Prostate gland (tissue), 2 donors: ENCODE measurements around the gene PAPOLA. TPM values are rescaled to one million over a fixed set of nuclear protein-coding genes. Genes with fewer than 3 reads are reported as not detected.

Experiments
- DNase-seq: peaks from one replicate; pipeline ENCODE4 v3.0.0-alpha.2; 2019; ENCODE audit warnings: low spot score
- H3K27ac ChIP-seq, 2 donors: fragments of 200-600 bp; sonication (generic); 2 replicates each; pipeline ENCODE4 v1.5.1; 2017 to 2019
- H3K27me3 ChIP-seq: fragments of 200-600 bp; sonication (generic); replicated peaks from 2 replicates; pipeline ENCODE4 v1.5.1; 2019; ENCODE audit not compliant: insufficient read depth
- H3K36me3 ChIP-seq, 2 donors: fragments of 200-600 bp; sonication (generic); 1 replicate in 1 of 2; 2 replicates in 1 of 2; pipeline versions ENCODE4 v1.5.1 to v1.8.1; 2017 to 2019
- H3K4me1 ChIP-seq: fragments of 200-600 bp; sonication (generic); replicated peaks from 2 replicates; pipeline ENCODE4 v1.5.1; 2019
- H3K4me3 ChIP-seq, 2 donors: fragments of 200-600 bp; sonication (generic); 2 replicates each; pipeline ENCODE4 v1.5.1; 2017 to 2019
- H3K9me3 ChIP-seq: fragments of 200-600 bp; sonication (generic); 2 replicates; pipeline ENCODE4 v1.5.1; 2017
- CTCF ChIP-seq, 4 experiments: fragments of 200-600 bp in 2 of 4; fragments of 450-650 bp in 2 of 4; sonication (generic) in 2 of 4; IDR thresholded peaks; 1 replicate in 3 of 4; 2 replicates in 1 of 4; pipeline ENCODE4 v1.5.1; 2016 to 2019; ENCODE audit warnings: antibody characterized with exemption in 4 of 4, mild to moderate bottlenecking in 2 of 4, moderate library complexity in 2 of 4
- POLR2A ChIP-seq: fragments of 450-650 bp; IDR thresholded peaks from one replicate; pipeline ENCODE4 v1.6.1; 2016; ENCODE audit warnings: antibody characterized with exemption, mild to moderate bottlenecking
- POLR2AphosphoS5 ChIP-seq: sonication (generic); formaldehyde crosslinking; IDR thresholded peaks from one replicate; pipeline ENCODE4 v1.6.1; 2017; ENCODE audit warnings: antibody characterized with exemption
- WGBS: methylation state at CpG from one replicate; pipeline ENCODE4 v1.1.5; 2018; 5-methylcytosine and 5-hydroxymethylcytosine counted together
- intact Hi-C: fragments of 100-400 bp; cut with DNase I; formaldehyde crosslinking; loops from one replicate; pipeline ENCODE4 v1.14.2; 2022
- total RNA-seq, 2 donors: library from RNA; depleted of rRNA; stranded (reverse); fragments of >200 nt; gene quantifications; one replicate each; pipeline ENCODE4 v1.1.0, GENCODE V29; 2016

The PAPOLA gene
- total RNA-seq, 2 donors from 2014 or later = 98.1 to 130 TPM

DNA sequence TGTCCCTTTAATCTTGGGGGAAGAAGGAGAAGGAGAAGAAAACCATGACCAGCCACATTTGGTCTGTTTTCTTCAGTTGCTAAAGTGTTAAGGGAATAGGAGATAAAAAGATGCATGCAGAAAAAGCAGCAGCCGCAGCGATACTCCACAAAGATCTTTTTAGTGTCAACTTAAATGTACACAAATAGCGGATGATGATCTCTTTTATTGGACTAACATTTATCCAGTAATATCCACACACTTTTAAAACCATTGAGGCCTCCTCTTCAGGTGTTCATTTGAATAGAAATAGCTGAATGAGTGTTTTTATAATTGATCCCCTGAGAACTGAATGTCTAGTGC lies 83.5 kb downstream of the PAPOLA start:
- Histone ChIP-seq H3K27ac (no peak overlapping the region), H3K27me3 (no peaks in the 10 kb centered on the region), H3K4me3 (no peak overlapping the region), H3K4me1 (no peaks in the 10 kb centered on the region), H3K36me3 (no peaks in the 10 kb centered on the region), H3K9me3 (no peaks in the 10 kb centered on the region)
- WGBS = 47% methylated on average over 3 of the region's 3 CpGs
- intact Hi-C loops = no loop called here
- no peak for DNase-seq
- TF ChIP-seq CTCF (IDR thresholded peaks at IDR 0.05) (no peak), POLR2AphosphoS5 (no peak), POLR2A (no peak)

- intact Hi-C loops = no loop called here
- Histone ChIP-seq H3K27me3 (no peaks in the 10 kb centered on the region), H3K36me3 (no peaks in the 10 kb centered on the region), H3K27ac (no peak overlapping the region), H3K4me3 (no peak overlapping the region), H3K9me3 (no peaks in the 10 kb centered on the region), H3K4me1 (no peaks in the 10 kb centered on the region)
- no peak for DNase-seq
- 57% methylated on average over 11 of the region's 11 CpGs for WGBS
- TF ChIP-seq CTCF (IDR thresholded peaks at IDR 0.05) = no peak
- TF ChIP-seq POLR2A = no peak
- TF ChIP-seq POLR2AphosphoS5 = no peak
Observed at GRCh38 chr14:96586056-96586455, 83.9 kb downstream of the PAPOLA start.

DNA sequence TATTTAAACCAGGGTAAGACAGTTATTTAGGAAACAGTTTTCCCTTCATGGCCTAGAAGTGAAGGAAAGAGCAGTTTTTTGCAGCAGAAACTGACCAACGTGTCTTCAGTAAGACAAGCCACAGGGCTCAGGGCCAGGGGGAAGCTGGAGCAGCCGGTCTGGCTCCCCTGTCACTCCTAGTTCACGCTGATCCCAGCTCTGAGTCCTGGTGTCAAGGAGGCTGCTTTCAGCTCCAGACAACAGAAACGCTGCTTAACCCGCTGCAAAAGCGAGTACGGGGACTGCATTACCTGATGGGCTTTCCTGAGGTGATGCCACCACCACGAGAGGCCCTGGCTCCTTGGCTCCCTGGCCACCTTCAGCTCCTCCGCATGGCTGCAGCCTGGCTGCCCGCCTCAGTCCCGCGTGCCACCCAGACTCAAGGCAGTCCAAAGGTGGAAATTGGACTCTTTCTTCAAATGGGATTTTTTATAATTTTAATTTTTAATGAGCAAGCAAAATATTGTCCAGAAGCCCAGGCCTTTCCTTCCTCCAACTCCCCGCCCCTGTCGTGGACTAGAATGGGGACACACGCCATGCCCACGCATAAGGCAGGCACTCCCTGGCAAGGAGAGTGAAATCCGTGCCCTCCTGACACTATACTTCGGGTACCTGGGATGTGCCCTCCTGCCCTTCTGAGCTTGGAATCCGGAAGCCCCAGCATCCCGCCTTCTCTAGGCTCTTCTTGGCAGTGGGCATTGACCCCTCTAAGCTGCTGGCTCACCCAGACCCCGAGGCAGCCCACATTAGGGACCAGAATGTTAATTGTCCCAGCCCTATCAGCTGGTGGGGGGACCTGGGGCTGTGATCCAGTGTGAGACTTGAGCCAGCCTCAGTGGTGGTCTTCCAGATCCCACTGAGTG lies 85.0 kb downstream of the PAPOLA start:
- TF ChIP-seq POLR2AphosphoS5 (no peak), CTCF (IDR thresholded peaks at IDR 0.05) (no peak), POLR2A (no peak)
- intact Hi-C loops = no loop called here
- DNase-seq = no peak
- H3K27ac ChIP-seq = no peak overlapping the region
- H3K27me3 ChIP-seq = no peaks in the 10 kb centered on the region
- H3K36me3 ChIP-seq = no peaks in the 10 kb centered on the region
- no peaks in the 10 kb centered on the region for H3K9me3 ChIP-seq
- 64% methylated on average over 21 of the region's 21 CpGs for WGBS
- no peaks in the 10 kb centered on the region for H3K4me1 ChIP-seq
- H3K4me3 ChIP-seq = no peak overlapping the region

DNA sequence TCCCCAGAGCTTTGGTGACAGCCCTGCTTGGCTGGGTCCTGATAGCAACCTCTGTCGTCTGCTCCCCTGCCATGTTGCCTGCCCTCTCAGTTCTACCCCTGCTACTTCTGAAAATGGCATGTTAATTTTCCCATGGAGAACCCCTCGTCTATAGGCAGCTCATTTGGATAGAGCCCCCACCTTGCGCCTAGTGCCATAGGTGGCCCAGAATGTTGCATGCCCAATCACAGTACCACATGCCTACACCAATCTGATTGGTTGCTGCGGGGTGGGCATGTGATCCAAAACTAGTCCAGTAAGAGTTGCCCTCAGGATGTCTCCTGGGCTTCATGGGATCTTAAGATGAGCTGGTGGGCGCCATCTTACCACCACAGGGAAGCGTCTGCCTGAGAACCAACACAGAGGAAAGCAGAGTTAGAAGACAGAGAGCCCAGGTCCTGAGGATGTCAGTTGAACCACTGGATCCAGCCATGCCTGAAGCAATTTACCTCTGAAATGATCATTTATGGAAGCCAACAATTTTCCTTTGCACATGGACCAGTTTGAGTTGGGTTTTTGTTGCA lies 85.7 kb downstream of the PAPOLA start:
- 91% methylated on average over 6 of the region's 6 CpGs for WGBS
- TF ChIP-seq POLR2A (no peak), CTCF (IDR thresholded peaks at IDR 0.05) (no peak), POLR2AphosphoS5 (no peak)
- H3K9me3 ChIP-seq = no peaks in the 10 kb centered on the region
- DNase-seq = no peak
- intact Hi-C loops = no loop called here
- H3K4me1 ChIP-seq = peaks cover 2% of the 10 kb centered on the region
- no peak overlapping the region for H3K27ac ChIP-seq
- no peak overlapping the region for H3K4me3 ChIP-seq
- H3K27me3 ChIP-seq = no peaks in the 10 kb centered on the region
- no peaks in the 10 kb centered on the region for H3K36me3 ChIP-seq
